ENCODE data around the gene PCAT6.

The PCAT6 gene

DNA sequence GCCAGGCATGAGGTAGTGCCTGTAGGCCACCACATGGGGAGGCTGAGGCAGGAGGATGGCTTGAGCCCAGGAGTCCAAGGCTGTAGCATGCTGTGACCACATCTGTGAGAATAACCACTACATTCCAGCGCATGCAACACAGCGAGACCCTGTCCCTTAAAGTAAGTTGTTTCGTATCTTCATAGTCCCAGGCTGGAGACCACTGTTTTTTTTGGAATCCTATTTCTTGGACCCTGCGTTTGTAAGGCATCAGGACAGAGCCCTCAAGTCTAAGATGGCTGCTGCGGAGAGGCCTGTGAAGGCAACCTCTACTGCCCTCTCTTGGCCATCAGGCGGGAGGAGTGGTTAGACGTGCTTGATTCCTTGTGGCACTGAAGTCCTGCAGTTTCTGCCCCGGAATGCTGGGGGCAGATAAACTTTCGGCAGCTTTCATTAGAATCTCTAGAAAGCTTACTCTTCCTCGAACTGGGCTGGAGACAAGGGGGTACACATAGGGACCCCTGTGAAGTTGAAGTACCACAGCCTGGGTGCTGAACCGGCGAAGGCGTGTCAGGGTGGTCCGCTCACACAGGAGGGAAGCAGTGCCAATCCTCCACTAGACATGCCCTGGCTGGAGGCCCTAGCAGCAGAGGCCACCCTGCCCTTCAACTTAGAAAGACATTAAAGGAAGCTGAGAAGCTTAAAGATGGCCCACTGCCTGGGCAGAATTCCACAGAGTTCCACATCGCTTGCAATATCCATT is 41.6 kb downstream of the PCAT6 start:
- DNase-seq: peak; percentile 34

GRCh38 chr1:202854787-202855186 is 44.0 kb downstream of the PCAT6 start:
- DNase-seq: no peak

DNA sequence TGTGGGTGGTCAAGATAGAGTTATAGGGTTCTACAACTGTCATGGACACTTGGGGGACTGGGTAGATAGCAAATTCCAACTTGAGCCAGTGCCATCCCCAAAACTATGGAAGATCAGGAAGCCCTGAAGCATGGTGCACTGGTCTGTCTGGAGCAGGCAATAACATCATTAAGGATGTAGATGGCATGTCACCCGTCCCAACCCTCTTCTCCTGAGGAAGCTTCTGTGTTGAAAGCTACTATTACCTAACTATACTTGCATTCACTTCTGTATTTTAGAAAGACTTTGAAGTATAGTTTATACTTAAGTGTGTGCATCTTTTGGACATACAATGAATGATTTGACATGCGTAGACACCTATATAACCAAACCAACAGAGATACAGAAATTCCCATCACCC is 45.3 kb downstream of the PCAT6 start:
- no peak for DNase-seq

GRCh38 chr1:202857136-202857610 is 46.4 kb downstream of the PCAT6 start:
- no peak for DNase-seq

DNA sequence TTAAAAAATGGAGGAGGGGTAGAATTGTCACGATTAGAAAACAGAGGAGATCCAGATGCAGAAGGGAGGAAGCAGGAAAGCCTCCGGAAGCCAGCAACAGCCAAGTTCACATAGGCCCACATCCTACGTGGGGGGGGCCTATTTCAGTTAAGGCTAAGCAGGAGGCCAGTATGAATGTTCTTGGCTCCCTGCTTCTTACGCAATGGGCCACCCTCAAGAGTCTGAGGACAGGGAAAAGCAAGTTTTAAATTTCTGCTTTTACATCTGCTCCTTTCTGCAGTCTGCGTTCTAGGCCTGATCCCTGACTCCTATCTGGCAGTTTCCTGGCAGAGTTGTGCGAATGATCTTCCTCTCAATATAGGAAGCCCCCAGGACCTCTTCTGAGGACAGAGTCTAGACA is 47.6 kb downstream of the PCAT6 start:
- no peak for DNase-seq

- DNase-seq: no peak
Measured at GRCh38 chr1:202858789-202859414, 48.1 kb downstream of the PCAT6 start.

GRCh38 chr1:202860744-202861419 is 50.1 kb downstream of the PCAT6 start:
- peak; percentile 86 for DNase-seq
